Thyroid gland (tissue), 4 donors: ENCODE measurements around the gene EXOC4.

ENCODE experiments used
- CTCF ChIP-seq, 6 experiments: fragments of 200-600 bp in 3 of 6; fragments of 450-650 bp in 3 of 6; sonication (generic) in 3 of 6; IDR thresholded peaks; one replicate each; pipeline ENCODE4 v1.5.1; 2016 to 2019; ENCODE audit warnings: antibody characterized with exemption in 6 of 6, mild to moderate bottlenecking in 2 of 6, inconsistent platforms in 1 of 6, moderate library complexity in 1 of 6
- POLR2A ChIP-seq, 2 donors: fragments of 450-650 bp; IDR thresholded peaks; one replicate each; pipeline ENCODE4 v1.6.1; 2017; ENCODE audit warnings: antibody characterized with exemption in 2 of 2, mild to moderate bottlenecking in 2 of 2, moderate library complexity in 1 of 2

GRCh38 chr7:134004829-134005505 is 752.1 kb downstream of the EXOC4 start:
- TF ChIP-seq CTCF (IDR thresholded peaks at IDR 0.05): no peak
- no peak for TF ChIP-seq POLR2A (IDR thresholded peaks at IDR 0.05)
